IPS-18c (cell line): ENCODE measurements around the gene ZNF669.
"Not testable (repeated sequence)": the region's sequence is repeated elsewhere in the genome, so short reads cannot be mapped to it uniquely, and the experiment has no call there.

ENCODE experiments used
- H3K4me3 ChIP-seq: 2 replicates; pipeline ENCODE4 v1.7.0; 2013; ENCODE audit warnings: low read depth, mild to moderate bottlenecking, low read length, moderate library complexity; ENCODE audit not compliant: insufficient read depth
- H3K9me3 ChIP-seq: one replicate; pipeline ENCODE4 v1.6.1; 2013; ENCODE audit warnings: mild to moderate bottlenecking, low read length, moderate library complexity; ENCODE audit not compliant: control insufficient read depth, insufficient read depth

The ZNF669 gene

GRCh38 chr1:247103859-247104591, at the start of gene ZNF669:
ZNF669 (minus strand) TSS chr1:247104356; CDS start chr1:247104199, 157 bp downstream.
- Histone ChIP-seq H3K4me3 (peak within 1 kb of the TSS; percentile 99), H3K9me3 (peaks cover 7% of the 10 kb centered on the region)

- Histone ChIP-seq H3K4me3 (no peak overlapping the region), H3K9me3 (peaks cover 4% of the 10 kb centered on the region)
These were observed 43.6 kb upstream of the ZNF669 start for GRCh38 chr1:247147781-247148180.

GRCh38 chr1:247147120-247147519, 43.0 kb upstream of the ZNF669 start:
- H3K4me3 ChIP-seq, H3K9me3 ChIP-seq: not testable (repeated sequence)

- Histone ChIP-seq H3K9me3 (peaks cover 4% of the 10 kb centered on the region), H3K4me3 (no peak overlapping the region)
These were observed 42.5 kb upstream of the ZNF669 start for GRCh38 chr1:247146671-247147070.

GRCh38 chr1:247145279-247145678, 41.1 kb upstream of the ZNF669 start:
- Histone ChIP-seq H3K9me3 (peaks cover 9% of the 10 kb centered on the region), H3K4me3 (no peak overlapping the region)

GRCh38 chr1:247139557-247139956, 35.4 kb upstream of the ZNF669 start:
- H3K9me3 ChIP-seq = not testable (repeated sequence)

GRCh38 chr1:247131236-247131635, 27.1 kb upstream of the ZNF669 start:
- Histone ChIP-seq H3K4me3 (no peak overlapping the region), H3K9me3 (peaks cover 8% of the 10 kb centered on the region)

More at GRCh38 chr1:247139557-247139956, 35.4 kb upstream of the ZNF669 start:
- not testable (repeated sequence) for H3K4me3 ChIP-seq

GRCh38 chr1:247127519-247128282, 23.5 kb upstream of the ZNF669 start:
- peak overlapping the region; percentile 31; the same call in 1 of the 2 replicates for H3K4me3 ChIP-seq
- H3K9me3 ChIP-seq = not testable (repeated sequence)

GRCh38 chr1:247126601-247127000, 22.4 kb upstream of the ZNF669 start:
- H3K4me3 ChIP-seq, H3K9me3 ChIP-seq: not testable (repeated sequence)

- H3K4me3 ChIP-seq, H3K9me3 ChIP-seq: not testable (repeated sequence)
These were observed 22.0 kb upstream of the ZNF669 start for GRCh38 chr1:247126166-247126565.

GRCh38 chr1:247121382-247121781, 17.2 kb upstream of the ZNF669 start:
- Histone ChIP-seq H3K9me3 (no peaks in the 10 kb centered on the region), H3K4me3 (no peak overlapping the region)

- not testable (repeated sequence) for H3K9me3 ChIP-seq, H3K4me3 ChIP-seq
These were observed 16.2 kb upstream of the ZNF669 start for GRCh38 chr1:247120408-247120668.

- no peaks in the 10 kb centered on the region for H3K9me3 ChIP-seq
- H3K4me3 ChIP-seq = no peak overlapping the region
These were observed 15.6 kb upstream of the ZNF669 start for GRCh38 chr1:247119600-247120407.

- H3K9me3 ChIP-seq = no peaks in the 10 kb centered on the region
These were observed 14.8 kb upstream of the ZNF669 start for GRCh38 chr1:247118946-247119446.

GRCh38 chr1:247115545-247115944, 11.4 kb upstream of the ZNF669 start:
- H3K4me3 ChIP-seq = no peak overlapping the region
- H3K9me3 ChIP-seq = peaks cover 2% of the 10 kb centered on the region

More at GRCh38 chr1:247118946-247119446, 14.8 kb upstream of the ZNF669 start:
- no peak overlapping the region for H3K4me3 ChIP-seq

GRCh38 chr1:247115141-247115510, 11.0 kb upstream of the ZNF669 start:
- peaks cover 2% of the 10 kb centered on the region for H3K9me3 ChIP-seq
- H3K4me3 ChIP-seq = no peak overlapping the region

- no peak overlapping the region for H3K4me3 ChIP-seq
- peaks cover 2% of the 10 kb centered on the region for H3K9me3 ChIP-seq
These were observed 10.4 kb upstream of the ZNF669 start for GRCh38 chr1:247114351-247115140.
